HG02884 (cell line): ENCODE results near the gene TENT5A.

Experiments
- ATAC-seq: cut with Tn5 transposase; IDR thresholded peaks from one replicate; pipeline ENCODE4 v1.9.1; 2021; ENCODE audit warnings: mild to moderate bottlenecking, moderate library complexity; ENCODE audit not compliant: unreplicated experiment

TENT5A gene

GRCh38 chr6:81720427-81720826 is 32.1 kb downstream of the TENT5A start:
- ATAC-seq, result no peak

GRCh38 chr6:81718126-81718525 is 34.4 kb downstream of the TENT5A start:
- ATAC-seq, result no peak

- no peak for ATAC-seq
These were observed 37.8 kb downstream of the TENT5A start for GRCh38 chr6:81714684-81715083.

- ATAC-seq, result no peak
These were observed 39.3 kb downstream of the TENT5A start for GRCh38 chr6:81713205-81713604.

- ATAC-seq, result no peak
These were observed 44.3 kb downstream of the TENT5A start for GRCh38 chr6:81708113-81708699.

- no peak for ATAC-seq
These were observed 47.8 kb downstream of the TENT5A start for GRCh38 chr6:81704700-81705099.

- ATAC-seq, result no peak
These were observed 52.1 kb downstream of the TENT5A start for GRCh38 chr6:81700414-81700813.

- ATAC-seq, result no peak
These were observed 54.9 kb downstream of the TENT5A start for GRCh38 chr6:81697559-81697958.

- ATAC-seq, result no peak
These were observed 56.0 kb downstream of the TENT5A start for GRCh38 chr6:81696524-81696923.
